GM21576 (cell line): ENCODE results near the gene FARP1.

Experiments
- ATAC-seq: cut with Tn5 transposase; IDR thresholded peaks from one replicate; pipeline ENCODE4 v1.9.1; 2021; ENCODE audit warnings: mild to moderate bottlenecking, moderate library complexity; ENCODE audit not compliant: unreplicated experiment

FARP1 gene

DNA sequence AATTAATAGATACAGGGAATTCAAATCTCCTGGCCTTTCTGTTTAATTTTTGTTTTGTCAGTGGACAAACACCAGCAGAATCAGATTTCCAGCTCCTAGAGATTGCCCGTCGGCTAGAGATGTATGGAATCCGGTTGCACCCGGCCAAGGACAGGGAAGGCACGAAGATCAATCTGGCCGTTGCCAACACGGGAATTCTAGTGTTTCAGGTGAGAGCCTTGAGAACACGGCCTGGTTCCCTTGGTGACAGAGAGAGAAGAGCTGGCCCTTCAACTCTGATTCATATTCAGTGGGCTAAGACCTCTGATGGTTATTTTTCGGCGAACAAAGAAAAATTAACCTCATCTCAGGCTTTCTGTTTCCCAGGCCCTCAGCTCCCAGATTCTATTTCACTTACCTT is 242.7 kb downstream of the FARP1 start:
- ATAC-seq = no peak

DNA sequence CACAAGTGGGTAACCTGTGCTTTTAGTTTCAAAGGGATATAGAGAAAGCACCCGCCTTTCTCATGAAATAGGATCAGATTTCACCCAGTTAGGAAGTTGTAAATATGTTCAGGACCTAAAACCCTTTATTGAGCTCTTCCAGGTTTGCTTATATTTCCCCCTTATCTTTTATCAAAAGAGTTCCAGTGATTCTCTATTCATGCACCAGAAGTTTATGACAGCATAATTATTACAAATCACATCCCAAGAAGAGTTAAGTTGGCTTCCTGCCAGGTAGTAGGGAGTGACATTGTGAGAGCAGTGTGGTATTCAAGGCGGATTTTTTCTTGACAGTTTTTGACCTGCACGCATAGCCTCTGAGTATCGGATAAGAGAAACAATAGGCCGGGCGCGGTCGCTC is 243.7 kb downstream of the FARP1 start:
- no peak for ATAC-seq

DNA sequence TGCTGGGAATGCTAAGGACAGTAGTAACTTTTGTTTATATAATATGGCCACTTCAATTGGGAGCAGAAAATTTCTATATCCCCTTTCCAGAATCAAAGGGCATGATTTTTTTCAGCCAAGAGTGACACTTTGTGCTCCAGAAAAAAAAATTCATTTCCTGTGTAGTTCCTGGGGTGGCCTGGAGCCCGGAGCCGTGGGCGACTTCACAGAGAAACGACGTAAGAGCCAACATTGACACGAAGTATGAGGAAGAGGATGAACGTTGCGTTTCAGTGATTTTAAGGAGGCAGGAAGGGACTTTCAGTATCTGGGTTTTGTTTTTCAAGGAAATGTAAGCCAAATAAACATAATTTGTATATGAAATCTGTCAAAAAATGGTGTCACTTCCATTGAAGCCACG is 246.4 kb downstream of the FARP1 start:
- ATAC-seq = no peak

DNA sequence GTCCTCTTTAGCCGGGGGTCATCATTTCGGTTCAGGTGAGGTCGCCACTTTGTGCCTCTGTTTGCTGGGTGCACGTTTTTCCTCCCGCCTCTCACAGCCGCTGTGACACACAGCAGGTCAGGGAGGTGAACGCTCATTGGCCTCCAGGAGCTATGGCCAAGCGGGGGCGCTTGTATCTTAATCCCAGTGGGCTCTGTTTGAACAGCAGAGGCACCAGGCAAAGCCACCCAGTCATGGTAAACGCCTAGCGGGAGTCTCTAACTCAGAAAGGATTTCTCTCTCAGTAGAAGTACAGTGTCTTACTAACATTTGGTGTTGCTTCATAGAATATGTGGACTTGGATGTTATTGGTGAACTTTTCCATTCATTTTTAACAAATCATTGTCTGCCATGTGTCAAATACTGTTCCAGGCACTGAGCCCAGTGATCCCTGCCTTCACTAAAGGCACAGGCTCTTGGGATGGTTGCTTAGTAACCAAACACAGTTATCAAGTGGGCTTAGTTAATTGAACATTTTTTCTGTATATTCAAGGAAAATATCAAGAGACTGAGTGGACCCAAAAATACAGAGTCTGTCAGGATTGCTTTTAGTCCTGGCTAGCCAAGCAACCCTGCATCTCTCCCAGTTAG is 247.3 kb downstream of the FARP1 start:
- ATAC-seq = no peak

DNA sequence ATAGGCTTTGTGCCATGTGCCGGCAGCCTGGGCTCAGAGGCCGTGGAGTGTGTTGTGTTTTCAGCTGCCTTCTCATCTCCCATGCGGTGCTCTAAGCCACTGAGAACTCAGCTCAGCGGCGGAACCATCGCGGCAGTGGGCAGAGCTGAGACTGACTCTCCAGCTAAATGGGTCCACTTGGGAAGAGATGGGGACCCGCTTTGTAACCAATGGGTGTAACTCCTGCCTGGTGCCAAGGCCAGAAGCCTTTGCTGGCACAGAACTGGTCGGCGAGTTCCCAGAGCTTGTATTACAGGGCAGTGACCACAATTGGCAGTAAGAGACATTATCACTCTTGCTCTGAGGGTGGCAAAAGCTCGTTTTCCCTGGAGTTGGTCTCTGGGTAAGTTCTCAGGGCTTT is 251.0 kb downstream of the FARP1 start:
- no peak for ATAC-seq

DNA sequence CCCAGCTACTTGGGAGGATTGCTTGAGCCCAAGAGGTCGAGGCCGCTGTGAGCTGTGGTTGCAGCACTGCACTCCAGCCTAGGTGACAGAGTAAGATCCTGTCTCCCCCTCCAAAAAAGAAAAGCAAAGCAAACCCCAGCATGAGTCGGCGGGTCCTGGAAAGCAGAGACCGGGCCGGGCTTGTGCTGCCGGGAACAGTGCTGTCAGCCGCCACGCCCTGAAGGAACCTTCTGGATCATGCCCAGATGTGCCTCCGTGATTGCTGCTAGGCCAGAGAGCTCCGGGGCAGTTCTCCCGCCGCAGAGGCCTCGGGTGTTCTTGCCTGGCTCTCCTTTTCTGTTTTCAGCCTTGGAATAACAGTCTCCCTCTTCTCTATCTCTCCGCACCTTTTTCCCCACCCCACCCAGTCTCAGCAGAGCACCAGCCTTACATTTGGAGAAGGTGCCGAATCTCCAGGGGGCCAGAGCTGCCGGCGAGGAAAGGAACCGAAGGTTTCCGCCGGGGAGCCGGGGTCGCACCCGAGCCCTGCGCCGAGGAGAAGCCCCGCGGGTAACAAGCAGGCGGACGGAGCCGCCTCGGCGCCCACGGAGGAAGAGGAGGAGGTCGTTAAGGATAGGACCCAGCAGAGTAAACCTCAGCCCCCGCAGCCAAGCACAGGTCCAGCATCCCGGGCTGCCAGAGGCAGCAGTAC is 252.1 kb downstream of the FARP1 start:
- no peak for ATAC-seq

DNA sequence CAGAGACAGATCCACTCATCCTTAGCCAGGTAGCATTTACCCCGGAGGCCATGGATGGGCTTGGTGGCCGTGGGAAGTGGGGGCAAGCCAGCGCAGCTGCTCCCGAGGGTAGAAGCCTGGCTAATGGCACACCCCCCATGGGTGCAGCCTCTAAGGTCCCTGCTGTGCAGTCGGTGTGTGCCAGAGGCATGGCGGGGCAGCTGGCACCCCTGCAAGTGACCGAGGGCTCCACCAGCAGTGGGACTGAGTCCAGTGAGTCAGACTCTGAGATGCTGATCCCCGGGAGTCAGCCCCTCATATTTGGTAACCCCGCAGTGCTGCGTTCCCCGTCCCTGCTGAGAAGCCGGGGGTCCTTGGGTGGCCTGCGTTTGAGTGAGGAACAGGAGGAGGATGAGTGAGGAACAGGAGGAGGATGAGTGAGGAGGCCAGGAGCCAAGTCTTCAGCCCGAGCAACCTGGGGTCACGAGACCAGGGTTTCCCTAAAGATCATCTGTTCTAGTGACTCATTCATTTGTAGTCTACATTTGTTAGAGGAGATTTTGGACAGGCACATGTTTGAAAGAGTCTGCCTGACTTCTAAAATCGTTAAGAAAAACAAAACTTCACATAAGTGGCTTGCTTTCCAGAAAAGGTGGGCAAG is 253.3 kb downstream of the FARP1 start:
- no peak for ATAC-seq

DNA sequence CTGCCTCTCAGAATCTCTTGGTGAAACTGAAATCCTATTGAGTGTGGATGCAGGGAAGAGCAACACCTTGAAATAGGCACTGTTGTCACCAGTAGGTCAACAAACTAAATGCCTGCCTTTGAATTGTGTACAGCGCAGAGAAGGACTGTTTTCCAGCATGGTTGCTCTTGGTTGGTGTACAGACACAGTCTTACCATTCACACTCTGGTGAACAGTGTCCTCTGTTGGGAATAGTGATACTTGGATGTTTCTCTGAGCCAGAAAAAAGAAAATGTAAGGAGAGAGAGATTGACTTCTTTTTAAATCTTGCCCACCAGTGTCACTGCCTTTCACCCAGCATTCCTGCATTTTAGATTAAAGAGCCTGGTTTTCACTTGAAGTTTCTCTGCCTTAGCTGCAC is 254.3 kb downstream of the FARP1 start:
- ATAC-seq = no peak

DNA sequence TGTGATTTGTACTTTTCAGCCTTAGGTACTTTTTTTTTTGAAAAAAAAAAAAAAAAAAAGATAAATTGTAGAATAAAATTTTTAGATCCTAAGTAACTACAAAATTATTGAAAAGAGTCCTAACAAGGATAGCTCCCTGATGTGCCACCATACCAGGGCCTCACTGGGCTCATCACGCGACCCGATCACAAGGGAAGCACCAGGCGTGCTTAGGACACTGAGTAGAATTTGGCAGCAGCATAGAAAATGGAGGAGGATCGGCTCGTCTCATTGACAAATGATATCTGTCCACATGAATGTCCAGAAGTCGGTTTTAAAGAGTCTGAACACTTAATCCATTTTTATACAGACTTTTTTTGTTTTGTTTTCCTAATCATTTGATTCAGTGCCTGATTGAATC is 255.0 kb downstream of the FARP1 start:
- ATAC-seq = no peak

DNA sequence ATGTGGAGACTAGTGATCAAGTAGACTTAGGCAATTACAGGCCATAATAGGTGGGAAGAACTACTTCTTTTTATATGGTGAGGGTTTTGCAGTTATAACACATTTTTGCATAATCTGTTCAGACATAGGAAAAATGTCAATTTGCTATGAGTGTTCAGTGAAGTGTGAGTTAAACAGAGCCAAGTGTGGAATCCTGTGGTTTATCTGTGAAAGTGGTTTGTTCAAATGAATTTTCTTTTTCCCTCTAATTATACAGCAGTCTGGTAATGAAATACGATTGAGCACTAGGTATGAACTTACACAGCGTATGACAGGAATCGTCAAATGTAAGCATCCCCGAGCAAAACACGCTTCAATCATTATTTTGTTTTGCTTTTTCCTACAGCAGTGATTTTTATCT is 255.7 kb downstream of the FARP1 start:
- no peak for ATAC-seq

DNA sequence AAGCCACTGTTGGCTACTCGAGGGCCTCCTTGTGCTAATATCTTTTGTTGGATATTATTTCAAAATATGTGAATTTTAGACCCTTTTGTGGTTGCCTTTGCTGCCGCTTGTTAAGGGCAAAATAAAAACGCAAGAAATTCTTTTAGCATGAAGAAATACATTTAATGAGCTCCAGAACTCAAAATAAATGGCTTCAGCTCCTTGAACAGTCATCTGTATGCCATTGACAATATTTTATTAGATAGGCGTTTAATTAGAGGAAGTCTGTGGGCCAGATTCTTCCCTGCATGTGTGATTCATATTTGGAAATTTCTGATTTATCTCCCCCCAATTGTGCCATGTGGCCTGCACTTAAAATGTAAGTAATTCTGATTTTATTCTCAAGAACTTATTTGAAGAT is 256.9 kb downstream of the FARP1 start:
- ATAC-seq = no peak

DNA sequence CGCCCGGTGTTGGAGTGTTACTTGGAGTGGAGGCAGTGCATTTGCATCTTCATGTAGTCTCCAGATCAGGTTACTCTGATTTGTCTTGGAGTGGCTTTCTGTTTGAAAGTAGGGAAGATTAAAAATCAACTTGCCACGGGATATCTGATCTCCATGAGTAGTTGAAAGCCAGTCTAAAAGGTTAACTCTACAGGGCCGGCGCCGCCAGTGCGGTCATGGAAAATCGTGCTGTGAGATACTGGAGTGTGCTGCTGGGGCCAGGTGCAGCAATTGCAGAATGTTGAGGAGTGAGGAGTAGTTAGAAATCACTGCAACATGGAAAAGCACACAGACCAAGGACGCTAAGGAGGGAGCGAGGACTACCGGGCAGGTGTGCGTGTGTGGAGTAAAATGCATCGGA is 259.0 kb downstream of the FARP1 start:
- ATAC-seq = no peak

DNA sequence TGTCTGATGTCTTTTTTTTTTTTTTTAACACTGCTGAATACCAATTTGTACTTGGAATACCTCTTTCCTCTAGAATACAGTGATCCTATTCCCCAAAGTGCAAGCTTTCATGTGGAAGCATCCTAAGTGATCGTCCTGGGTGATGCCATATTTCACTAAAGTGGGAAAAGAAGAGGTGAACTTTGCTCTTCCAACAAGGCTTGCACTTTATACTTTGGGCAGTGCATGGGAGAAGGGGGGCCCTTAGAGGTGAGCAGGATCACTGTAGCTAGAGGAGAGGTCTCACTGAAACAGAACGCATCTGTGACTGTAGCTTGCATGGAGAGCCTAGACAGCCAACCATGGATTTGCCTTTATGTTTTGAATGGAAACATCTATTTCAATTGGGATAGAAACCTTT is 260.2 kb downstream of the FARP1 start:
- ATAC-seq = no peak

DNA sequence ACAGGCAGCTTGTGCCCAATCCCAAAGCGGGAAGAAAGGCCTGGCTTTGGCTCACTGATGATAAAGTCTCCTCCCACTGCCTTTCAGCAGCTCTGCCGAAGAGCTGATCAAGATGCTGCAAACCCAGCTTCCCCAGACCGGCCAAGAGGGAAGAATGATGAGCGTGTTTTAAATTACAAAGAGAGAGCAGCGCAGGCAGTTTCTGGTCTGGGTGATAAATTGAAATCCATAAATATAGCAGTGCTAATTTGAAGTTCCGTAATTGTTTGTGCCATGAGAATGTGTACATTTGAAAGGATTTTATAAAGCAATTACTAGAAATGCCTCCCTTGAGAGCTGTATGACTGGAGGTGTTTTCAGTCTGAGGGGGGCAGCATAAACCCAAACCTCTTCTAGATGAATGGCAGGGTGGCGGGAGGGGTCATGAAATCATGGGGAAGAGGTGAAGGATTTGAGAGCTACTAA is 262.2 kb downstream of the FARP1 start:
- no peak for ATAC-seq

DNA sequence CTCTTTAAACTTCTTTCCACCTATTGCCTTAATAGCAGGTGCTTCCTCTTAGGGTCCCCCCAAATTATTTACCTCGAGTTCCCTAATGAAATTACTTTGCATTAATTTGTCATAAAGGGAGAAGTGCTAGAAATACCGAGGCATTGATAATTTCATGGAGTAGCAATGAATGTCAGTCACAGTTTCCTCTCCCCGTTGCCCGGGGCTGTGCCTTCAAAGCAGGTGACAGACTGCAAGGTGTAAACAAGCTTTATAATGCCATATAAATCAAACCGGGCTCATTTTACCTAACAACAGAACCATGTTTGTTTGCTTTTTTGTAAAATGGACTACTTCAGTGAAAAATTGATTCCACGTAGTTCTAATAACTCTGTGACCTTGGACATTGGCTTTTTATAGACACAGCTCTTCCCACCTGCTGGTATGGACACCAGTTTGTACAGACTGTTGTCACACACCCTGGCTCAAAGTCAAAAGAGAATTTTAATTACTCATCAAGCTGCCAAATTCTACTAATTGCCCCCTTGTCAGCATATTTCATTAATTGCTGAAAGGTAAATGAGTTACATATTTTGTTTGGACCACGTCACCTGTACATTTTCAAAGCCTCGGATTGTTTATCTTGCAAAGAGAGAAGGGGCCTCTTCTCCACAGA is 262.9 kb downstream of the FARP1 start:
- ATAC-seq = no peak

DNA sequence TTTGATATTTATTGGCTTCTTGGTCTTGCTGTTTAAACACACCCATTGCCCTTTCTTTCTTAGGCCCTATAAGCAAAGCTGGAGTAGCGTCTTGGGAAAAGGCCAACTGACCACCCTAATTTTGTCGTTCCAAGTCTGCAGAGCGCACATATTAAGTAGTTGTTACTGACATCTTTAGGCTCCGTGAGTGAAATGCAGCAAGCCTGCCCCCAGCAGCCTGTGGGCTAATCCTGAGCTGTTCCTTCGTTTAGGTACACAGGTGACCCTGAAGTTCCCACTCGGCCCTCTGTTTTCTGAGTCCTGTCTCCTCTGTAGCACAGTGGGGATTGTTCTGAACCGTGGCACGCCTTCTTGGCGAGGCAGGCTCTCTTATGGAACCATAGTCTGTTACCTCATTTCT is 263.5 kb downstream of the FARP1 start:
- no peak for ATAC-seq

DNA sequence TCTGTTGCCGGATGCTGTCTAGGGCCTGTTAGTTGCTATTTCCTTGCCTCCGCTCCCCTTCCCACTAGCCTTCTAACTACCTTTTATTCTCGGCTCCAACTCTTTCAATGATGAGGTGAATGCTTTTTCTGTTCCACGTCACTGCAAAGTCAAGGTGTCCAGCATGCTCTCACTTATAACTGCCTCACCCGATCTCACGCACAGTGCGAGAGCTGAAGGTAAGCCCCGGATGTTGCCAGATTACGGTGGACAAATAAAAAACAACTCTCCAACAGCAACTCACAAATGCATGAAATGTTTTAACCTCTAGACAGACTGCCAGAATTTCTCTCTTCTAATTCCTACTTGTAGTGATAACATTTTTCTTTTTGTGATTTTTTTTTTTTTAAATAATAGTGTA is 264.1 kb downstream of the FARP1 start:
- ATAC-seq = no peak

DNA sequence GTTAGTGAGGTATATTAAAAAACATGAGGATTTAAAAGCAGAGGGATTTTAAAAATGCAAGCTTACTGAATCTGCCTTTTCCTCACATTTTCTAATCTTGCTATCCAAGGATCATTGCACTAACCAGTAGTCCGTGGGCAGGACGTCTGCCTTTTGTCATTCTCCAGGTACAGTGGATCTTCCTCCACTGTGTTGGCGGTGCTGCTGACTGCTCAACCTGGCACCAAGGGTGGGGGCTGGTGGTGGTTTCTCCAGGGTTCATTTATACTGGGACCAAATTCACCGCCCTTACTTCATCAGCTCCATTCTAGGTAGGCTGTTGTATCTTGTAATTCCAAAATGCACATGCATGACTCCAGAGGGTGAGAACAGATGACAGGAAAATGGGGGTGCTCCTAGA is 264.7 kb downstream of the FARP1 start:
- no peak for ATAC-seq

DNA sequence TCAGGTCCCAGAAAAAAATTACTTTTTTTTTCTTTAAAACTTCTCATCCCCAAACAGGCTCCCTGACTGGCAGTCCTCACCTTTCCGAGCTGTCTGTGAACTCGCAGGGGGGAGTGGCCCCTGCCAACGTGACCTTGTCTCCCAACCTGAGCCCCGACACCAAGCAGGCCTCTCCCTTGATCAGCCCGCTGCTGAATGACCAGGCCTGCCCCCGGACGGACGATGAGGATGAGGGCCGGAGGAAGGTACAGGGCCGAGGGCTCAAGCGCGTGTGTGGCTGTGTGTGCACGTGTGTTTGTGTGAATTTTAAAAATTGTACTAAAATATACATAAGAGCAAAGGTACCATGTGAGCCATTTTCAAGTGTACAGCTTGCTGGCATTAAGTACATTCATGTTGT is 266.4 kb downstream of the FARP1 start:
- ATAC-seq = no peak

DNA sequence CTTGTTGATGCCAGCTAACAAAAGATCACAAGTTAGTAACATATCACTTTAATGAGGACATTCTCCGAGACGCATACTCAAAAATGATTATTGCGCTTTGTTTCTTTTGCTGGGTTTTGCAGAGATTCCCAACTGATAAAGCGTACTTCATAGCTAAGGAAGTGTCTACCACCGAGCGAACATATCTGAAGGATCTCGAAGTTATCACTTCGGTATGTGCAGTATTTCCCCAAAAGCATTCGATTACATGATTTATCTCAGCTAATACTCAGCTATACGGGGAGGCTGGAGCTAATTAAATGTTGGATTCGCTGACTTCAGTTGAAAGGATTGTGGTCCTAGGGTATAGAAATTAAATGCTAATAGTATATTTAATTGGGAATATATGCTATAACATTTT is 267.7 kb downstream of the FARP1 start:
- ATAC-seq = no peak

DNA sequence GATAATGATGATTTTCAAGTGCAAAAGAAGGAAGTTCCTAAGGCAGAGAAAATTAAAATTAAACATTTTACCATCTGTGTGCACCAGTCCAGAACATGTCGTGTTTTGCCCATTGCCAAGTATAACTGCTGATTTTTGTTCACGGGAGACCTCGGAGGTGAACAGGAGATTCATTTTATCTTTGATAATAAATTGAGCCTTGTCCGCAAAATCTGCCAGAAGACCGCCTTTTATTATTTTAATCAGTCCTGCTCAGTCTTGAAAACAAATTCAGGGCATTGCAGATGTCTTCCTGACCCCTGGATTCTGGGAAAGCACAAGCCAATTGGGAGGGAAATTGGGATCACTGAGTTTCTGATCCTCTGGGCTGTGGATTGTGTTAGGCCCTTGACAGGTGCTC is 268.1 kb downstream of the FARP1 start:
- ATAC-seq = no peak
